Adrenal gland (tissue), 12 donors: ENCODE measurements around the gene ITPRIP. TPM values are rescaled to one million over a fixed set of nuclear protein-coding genes. Genes with fewer than 3 reads are reported as not detected.

ENCODE experiments used
- DNase-seq, 7 donors: peaks; one replicate each; pipeline ENCODE4 v3.0.0-alpha.2; 2019 to 2020
- H3K27ac ChIP-seq, 5 donors: fragments of 200-600 bp; sonication (generic) in 4 of 5; 1 replicate in 3 of 5; 2 replicates in 2 of 5; pipeline versions ENCODE4 v1.5.1 to v1.8.0; 2016 to 2020; ENCODE audit warnings: mild to moderate bottlenecking in 1 of 5
- H3K27me3 ChIP-seq: fragments of 200-600 bp; 2 replicates; pipeline ENCODE4 v1.8.0; 2021
- H3K36me3 ChIP-seq, 2 donors: fragments of 200-600 bp; replicated peaks in 1 of 2; 1 replicate in 1 of 2; 2 replicates in 1 of 2; pipeline versions ENCODE4 v1.5.1 to v1.8.0; 2018 to 2022
- H3K4me1 ChIP-seq, 2 donors: fragments of 200-600 bp; replicated peaks in 1 of 2; 1 replicate in 1 of 2; 2 replicates in 1 of 2; pipeline versions ENCODE4 v1.5.1 to v1.8.0; 2018 to 2021
- H3K4me3 ChIP-seq, 4 donors: fragments of 200-600 bp; sonication (generic) in 3 of 4; one replicate each; pipeline ENCODE4 v1.5.1; 2016 to 2018
- H3K9me3 ChIP-seq, 3 donors: fragments of 200-600 bp; sonication (generic) in 1 of 3; replicated peaks in 1 of 3; 1 replicate in 2 of 3; 2 replicates in 1 of 3; pipeline versions ENCODE4 v1.5.1 to v1.8.0; 2016 to 2021
- POLR2A ChIP-seq, 2 donors: fragments of 450-650 bp; IDR thresholded peaks; one replicate each; pipeline ENCODE4 v1.6.1; 2017; ENCODE audit warnings: antibody characterized with exemption in 2 of 2, mild to moderate bottlenecking in 2 of 2, moderate library complexity in 1 of 2
- WGBS, 4 donors: extraction: QIAGEN DNeasy Blood & Tissue Kit in 2 of 4; methylation state at CpG; one replicate each; pipeline versions ENCODE4 v1.1.5 to v1.1.7; 2013 to 2017; 5-methylcytosine and 5-hydroxymethylcytosine counted together
- intact Hi-C, 2 donors: fragments of 100-400 bp; cut with DNase I; formaldehyde crosslinking; loops; one replicate each; pipeline versions ENCODE4 v1.14.1 to v1.15.0; 2022 to 2023
- polyA plus RNA-seq, 3 donors: library from polyadenylated mRNA; stranded (reverse); fragments of 200-250 nt in 2 of 3; fragments of 350-450 nt in 1 of 3; fragmentation: Illumina TruSeq in 1 of 3; extraction: RNeasy Lipid Tissue Mini Kit (QIAGEN cat#74804) in 1 of 3; gene quantifications; one replicate each; pipeline ENCODE4 v1.2.3, GENCODE V29; 2013 to 2014
- total RNA-seq, 9 donors: library from RNA; depleted of rRNA in 4 of 9; stranded (reverse); fragments of >200 nt in 4 of 9; fragments of 120-200 nt in 1 of 9; fragmentation: NEBNext Ultra II Directional in 1 of 9; extraction: Animal tissue kit (Norgen Biotek cat#: 25700) in 1 of 9; gene quantifications; one replicate each; pipeline versions ENCODE4 v1.1.0 to v1.2.4, GENCODE V29; 2013 to 2023
- TF ChIP-seq, protein P1 (sequence below), 6 experiments: fragments of 450-650 bp in 4 of 6; fragments of 200-600 bp in 2 of 6; sonication (generic) in 1 of 6; IDR thresholded peaks; 1 replicate in 5 of 6; 2 replicates in 1 of 6; pipeline versions ENCODE4 v1.5.1 to v1.8.0; 2016 to 2021; ENCODE audit warnings: antibody characterized with exemption in 6 of 6, mild to moderate bottlenecking in 2 of 6, moderate library complexity in 1 of 6
- donor health status: healthy with polysubstance abuse.
- donor health status: Bipolar disorder and iron deficiency.
- donor health status: DM: yes; HTN: yes; CAD: no.
- donor health status: DM: no; HTN: no; CAD: no.
- donor health status: DM: no; HTN: no; CAD: no.
- donor health status: DM: yes; HTN: yes; CAD: no.

Gene ITPRIP
- total and polyA plus RNA-seq, 12 donors, result 4.2 to 27.0 (median 19.1) TPM

DNA sequence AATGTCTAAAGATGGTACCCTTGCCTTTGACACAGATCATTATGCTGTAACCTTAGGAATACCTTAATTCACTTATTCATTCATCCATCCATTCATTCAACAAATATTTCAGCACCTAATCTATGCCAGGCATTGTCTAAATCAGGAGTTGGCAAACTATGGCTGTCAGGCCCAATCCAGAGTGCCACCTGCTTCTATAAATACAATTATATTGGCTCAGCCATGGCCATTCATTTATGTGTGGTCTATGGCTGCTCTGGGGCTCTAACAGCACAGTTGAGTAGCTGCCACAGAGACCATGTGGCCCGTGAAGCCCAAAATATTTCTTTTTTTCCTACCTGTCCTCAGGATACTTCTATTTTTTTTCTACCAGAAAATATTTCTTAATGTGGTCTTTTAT, 6.0 kb upstream of the ITPRIP start:
- H3K27me3 ChIP-seq, result no peaks in the 10 kb centered on the region
- WGBS, 4 donors, result 89 to 94% (median 91%) methylated on average over 1 of the region's 1 CpG

DNA sequence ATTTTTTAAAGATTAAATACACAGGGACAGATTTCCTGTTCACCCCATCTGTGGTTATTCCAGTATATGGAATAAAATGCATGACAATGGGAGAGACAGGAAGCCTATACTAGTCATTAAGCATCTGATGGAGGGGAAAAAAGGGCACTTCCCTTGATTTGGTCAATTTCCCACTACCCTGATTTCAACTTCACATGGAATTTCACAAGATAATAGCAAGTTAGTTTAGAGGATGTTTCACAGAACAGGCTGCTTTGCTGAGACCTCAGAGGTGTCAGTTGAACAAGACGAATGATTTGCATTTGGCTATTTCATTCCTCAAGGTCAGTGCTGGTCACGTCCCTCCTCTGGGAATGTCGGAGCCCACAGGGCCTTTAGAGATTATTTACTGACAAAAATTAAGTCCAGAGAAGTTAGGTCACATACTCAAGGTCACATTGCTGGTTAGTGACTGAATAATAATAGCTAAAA, 4.7 kb upstream of the ITPRIP start:
- DNase-seq, result peak in 5 of 7 donors; percentile 49 to 86 (median 75)
- TF ChIP-seq, protein P1, sequence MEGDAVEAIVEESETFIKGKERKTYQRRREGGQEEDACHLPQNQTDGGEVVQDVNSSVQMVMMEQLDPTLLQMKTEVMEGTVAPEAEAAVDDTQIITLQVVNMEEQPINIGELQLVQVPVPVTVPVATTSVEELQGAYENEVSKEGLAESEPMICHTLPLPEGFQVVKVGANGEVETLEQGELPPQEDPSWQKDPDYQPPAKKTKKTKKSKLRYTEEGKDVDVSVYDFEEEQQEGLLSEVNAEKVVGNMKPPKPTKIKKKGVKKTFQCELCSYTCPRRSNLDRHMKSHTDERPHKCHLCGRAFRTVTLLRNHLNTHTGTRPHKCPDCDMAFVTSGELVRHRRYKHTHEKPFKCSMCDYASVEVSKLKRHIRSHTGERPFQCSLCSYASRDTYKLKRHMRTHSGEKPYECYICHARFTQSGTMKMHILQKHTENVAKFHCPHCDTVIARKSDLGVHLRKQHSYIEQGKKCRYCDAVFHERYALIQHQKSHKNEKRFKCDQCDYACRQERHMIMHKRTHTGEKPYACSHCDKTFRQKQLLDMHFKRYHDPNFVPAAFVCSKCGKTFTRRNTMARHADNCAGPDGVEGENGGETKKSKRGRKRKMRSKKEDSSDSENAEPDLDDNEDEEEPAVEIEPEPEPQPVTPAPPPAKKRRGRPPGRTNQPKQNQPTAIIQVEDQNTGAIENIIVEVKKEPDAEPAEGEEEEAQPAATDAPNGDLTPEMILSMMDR (IDR thresholded peaks at IDR 0.05), result no peak
- 8 to 27% (median 22%) methylated on average over 3 of the region's 3 CpGs for WGBS, 4 donors
- Histone ChIP-seq H3K27me3 (no peaks in the 10 kb centered on the region), H3K36me3 (no peaks in the 10 kb centered on the region), H3K9me3 (no peaks in the 10 kb centered on the region), H3K4me1 (peaks cover 22 to 24% of the 10 kb centered on the region in 2 donors), H3K4me3 (no peak overlapping the region), H3K27ac (peak overlapping the region in 4 of 5 donors; percentile 36 to 78 (median 58))
- intact Hi-C loops, result no loop called here

More for the DNA sequence above, 6.0 kb upstream of the ITPRIP start:
- no peaks in the 10 kb centered on the region for H3K36me3 ChIP-seq
- peak overlapping the region in 2 of 5 donors; percentile 48 to 78 for H3K27ac ChIP-seq
- H3K4me3 ChIP-seq, result no peak overlapping the region
- TF ChIP-seq, protein P1 (IDR thresholded peaks at IDR 0.05), result no peak
- TF ChIP-seq POLR2A (IDR thresholded peaks at IDR 0.05), result no peak
- no peak for DNase-seq
- peaks cover 22 to 25% of the 10 kb centered on the region in 2 donors for H3K4me1 ChIP-seq
- intact Hi-C loops, result no loop called here
- no peaks in the 10 kb centered on the region for H3K9me3 ChIP-seq

DNA sequence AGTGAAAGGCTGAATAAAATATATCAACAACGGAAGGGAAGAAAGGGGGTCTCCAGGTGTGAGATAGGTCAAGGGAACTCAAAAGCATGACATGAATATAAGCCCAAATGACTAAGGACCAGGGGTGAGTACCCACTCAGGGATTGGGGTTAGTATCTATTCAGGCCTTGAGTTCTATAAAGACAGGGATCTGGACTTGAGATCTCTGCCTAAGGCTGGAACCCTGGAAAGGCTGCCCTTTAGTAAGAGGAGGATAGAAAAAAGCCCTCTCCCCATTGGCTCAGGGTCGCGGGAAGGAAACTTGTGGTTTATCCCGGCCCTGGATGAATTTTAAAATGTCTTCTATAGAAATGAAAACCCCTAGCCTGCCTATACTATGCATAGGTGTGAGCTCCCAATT, 2.4 kb upstream of the ITPRIP start:
- no peaks in the 10 kb centered on the region for H3K36me3 ChIP-seq
- no peaks in the 10 kb centered on the region for H3K27me3 ChIP-seq
- WGBS, 4 donors, result 71 to 77% (median 74%) methylated on average over 4 of the region's 4 CpGs
- no peak overlapping the region for H3K4me3 ChIP-seq
- peaks cover 24 to 36% of the 10 kb centered on the region in 2 donors for H3K4me1 ChIP-seq
- DNase-seq, result no peak
- H3K27ac ChIP-seq, result peak overlapping the region in 4 of 5 donors; percentile 96 to 99 (median 98)
- TF ChIP-seq, protein P1 (IDR thresholded peaks at IDR 0.05), result no peak
- TF ChIP-seq POLR2A (IDR thresholded peaks at IDR 0.05), result no peak
- no peaks in the 10 kb centered on the region for H3K9me3 ChIP-seq
- intact Hi-C loops, result no loop called here

DNA sequence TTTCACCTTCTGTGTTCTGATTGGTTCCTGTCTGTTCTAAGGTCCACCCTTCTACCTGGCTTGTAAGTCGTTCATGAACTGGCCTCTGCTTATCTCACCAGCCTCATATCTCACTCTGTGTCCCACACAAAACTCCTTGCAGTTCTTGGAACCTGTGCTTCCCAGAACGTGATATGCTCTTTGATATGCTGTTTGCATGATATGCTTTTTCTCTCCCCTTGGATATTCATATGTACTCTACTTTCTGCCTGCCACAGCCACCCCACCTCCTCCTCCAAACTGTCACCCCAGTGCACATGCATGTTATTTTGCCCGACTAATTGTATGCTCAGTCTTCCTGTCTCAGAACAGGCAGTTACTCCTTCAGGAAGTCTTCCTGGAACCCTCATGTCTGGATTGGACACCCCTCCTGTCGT, 1.9 kb upstream of the ITPRIP start:
- Histone ChIP-seq H3K36me3 (no peaks in the 10 kb centered on the region), H3K4me3 (peak overlapping the region in 1 of 4 donors; percentile 95), H3K4me1 (peaks cover 24 to 41% of the 10 kb centered on the region in 2 donors), H3K9me3 (no peaks in the 10 kb centered on the region), H3K27ac (peak overlapping the region in 4 of 5 donors; percentile 96 to 99 (median 98)), H3K27me3 (no peaks in the 10 kb centered on the region)
- intact Hi-C loops, result no loop called here
- no peak for DNase-seq
- no peak for TF ChIP-seq POLR2A (IDR thresholded peaks at IDR 0.05)
- TF ChIP-seq, protein P1 (IDR thresholded peaks at IDR 0.05), result no peak
- WGBS, 4 donors, result 5 to 15% (median 9%) methylated on average over 4 of the region's 4 CpGs
